ENCODE measurements around the gene FRK. TPM values are rescaled to one million over a fixed set of nuclear protein-coding genes. Genes with fewer than 3 reads are reported as not detected.
A peak's percentile ranks its signal among the peaks of the same experiment; 100 is the strongest.

Gene FRK
- total RNA-seq, 4 donors from 2014 or later = 13.3 to 25.4 (median 18.9) TPM

DNA sequence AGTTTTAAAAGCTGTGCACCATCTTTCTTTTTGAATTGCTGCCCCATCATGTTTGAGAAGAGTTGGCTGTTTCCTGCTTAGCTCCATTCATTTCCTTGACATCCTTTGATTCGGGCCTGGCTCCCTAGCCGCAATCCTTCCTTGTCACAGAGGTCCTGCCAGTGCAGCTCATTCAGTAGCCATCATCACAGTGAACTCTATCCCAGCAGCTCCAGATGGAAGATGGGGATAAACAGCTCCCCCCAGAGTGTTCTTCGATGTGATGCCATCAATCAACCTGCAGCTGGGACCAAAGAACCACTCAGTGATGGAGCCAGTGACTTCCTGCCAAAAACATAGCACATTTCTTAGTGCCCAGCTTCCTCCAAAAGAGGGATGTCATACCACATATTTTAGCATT, 158.8 kb downstream of the FRK start:
- no peak overlapping the region for H3K4me3 ChIP-seq
- no peaks in the 10 kb centered on the region for H3K36me3 ChIP-seq
- intact Hi-C loops (cut with DNase I; ENCODE audit: low total_unique reads) = no loop called here
- no peak overlapping the region for H3K27ac ChIP-seq
- WGBS, 2 donors (ENCODE audit: low coverage in 1 of 2) = 61% methylated on average over 3 of the region's 3 CpGs; no CpG with 5 or more reads in 1 of the 2 donors
- in situ Hi-C loops (cut with MboI; ENCODE audit: low pct_ligation_motif_present in 1 of 4, low pct_unique_long_range_greater_than_20kb in 1 of 4, low sequenced_read_pairs in 3 of 4) = no loop called here
- no peaks in the 10 kb centered on the region for H3K27me3 ChIP-seq
- DNase-seq = no peak
- TF ChIP-seq POLR2AphosphoS5 (IDR thresholded peaks at IDR 0.05) = no peak
- no peak for TF ChIP-seq POLR2A (IDR thresholded peaks at IDR 0.05)
- TF ChIP-seq EP300 (IDR thresholded peaks at IDR 0.05; ENCODE audit: low read depth) = no peak
- TF ChIP-seq, protein P1, sequence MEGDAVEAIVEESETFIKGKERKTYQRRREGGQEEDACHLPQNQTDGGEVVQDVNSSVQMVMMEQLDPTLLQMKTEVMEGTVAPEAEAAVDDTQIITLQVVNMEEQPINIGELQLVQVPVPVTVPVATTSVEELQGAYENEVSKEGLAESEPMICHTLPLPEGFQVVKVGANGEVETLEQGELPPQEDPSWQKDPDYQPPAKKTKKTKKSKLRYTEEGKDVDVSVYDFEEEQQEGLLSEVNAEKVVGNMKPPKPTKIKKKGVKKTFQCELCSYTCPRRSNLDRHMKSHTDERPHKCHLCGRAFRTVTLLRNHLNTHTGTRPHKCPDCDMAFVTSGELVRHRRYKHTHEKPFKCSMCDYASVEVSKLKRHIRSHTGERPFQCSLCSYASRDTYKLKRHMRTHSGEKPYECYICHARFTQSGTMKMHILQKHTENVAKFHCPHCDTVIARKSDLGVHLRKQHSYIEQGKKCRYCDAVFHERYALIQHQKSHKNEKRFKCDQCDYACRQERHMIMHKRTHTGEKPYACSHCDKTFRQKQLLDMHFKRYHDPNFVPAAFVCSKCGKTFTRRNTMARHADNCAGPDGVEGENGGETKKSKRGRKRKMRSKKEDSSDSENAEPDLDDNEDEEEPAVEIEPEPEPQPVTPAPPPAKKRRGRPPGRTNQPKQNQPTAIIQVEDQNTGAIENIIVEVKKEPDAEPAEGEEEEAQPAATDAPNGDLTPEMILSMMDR (IDR thresholded peaks at IDR 0.05) = no peak
- H3K4me1 ChIP-seq = no peaks in the 10 kb centered on the region
- no peaks in the 10 kb centered on the region for H3K9me3 ChIP-seq

DNA sequence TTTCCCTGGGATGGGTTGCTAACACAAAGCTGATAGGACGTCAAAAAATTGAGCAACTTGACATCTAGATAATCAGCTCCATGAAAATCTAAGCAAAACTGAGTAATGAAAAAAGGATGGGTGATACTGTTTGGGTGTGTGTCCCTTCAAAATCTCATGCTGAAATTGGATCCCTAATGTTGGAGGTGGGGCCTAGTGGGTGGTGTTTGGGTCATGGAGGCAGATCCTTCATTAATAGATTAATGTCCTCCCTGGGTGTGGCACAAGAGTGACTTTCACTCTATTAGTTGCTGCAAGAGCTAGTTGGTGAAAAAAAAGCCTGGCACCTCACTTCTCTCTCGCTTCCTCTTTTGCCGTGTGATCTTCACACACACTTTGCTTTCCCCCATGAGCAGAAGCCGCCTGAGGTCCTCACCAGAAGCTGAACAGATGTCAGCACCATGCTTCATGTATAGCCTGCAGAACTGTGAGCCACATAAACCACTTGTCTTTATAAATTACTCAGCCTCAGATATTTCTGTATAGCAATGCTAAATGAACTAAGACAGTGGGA, 160.9 kb downstream of the FRK start:
- H3K27ac ChIP-seq = no peak overlapping the region
- TF ChIP-seq POLR2A (IDR thresholded peaks at IDR 0.05) = no peak
- TF ChIP-seq, protein P1 (IDR thresholded peaks at IDR 0.05) = no peak
- no peak for TF ChIP-seq EP300 (IDR thresholded peaks at IDR 0.05; ENCODE audit: low read depth)
- no peak for TF ChIP-seq POLR2AphosphoS5 (IDR thresholded peaks at IDR 0.05)
- no peaks in the 10 kb centered on the region for H3K4me1 ChIP-seq
- no peaks in the 10 kb centered on the region for H3K9me3 ChIP-seq
- in situ Hi-C loops (cut with MboI; ENCODE audit: low pct_ligation_motif_present in 1 of 4, low pct_unique_long_range_greater_than_20kb in 1 of 4, low sequenced_read_pairs in 3 of 4) = loop anchor here in 2 of 4 donors (25.0 kb wide), 1 partner anchor 1163 kb away; no protein-coding TSS in a partner anchor
- no peak overlapping the region for H3K4me3 ChIP-seq
- DNase-seq = no peak
- intact Hi-C loops (cut with DNase I; ENCODE audit: low total_unique reads) = no loop called here
- no peaks in the 10 kb centered on the region for H3K27me3 ChIP-seq
- 73 to 83% methylated on average over 2 to 4 of the region's 4 CpGs for WGBS, 2 donors (ENCODE audit: low coverage in 1 of 2)
- H3K36me3 ChIP-seq = no peaks in the 10 kb centered on the region

DNA sequence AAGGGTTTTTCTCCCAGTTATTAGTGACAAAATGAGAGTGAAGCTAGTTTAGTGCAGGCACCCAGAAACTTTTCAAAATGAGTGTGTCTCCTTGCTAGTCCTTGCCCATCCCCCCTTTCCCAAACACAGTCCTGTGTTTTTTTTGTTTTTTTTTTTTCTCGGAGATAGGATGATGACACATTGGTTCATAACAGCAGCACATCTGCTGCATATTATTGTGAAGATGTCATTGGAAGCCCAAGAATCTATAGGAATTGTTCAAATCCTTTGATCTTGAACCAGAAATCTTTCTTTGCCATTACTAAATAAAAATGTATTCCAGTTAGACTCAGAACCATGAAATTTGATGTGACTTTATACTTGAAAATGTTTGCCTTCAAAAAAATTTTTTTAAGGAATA, 162.4 kb downstream of the FRK start:
- in situ Hi-C loops (cut with MboI; ENCODE audit: low pct_ligation_motif_present in 1 of 4, low pct_unique_long_range_greater_than_20kb in 1 of 4, low sequenced_read_pairs in 3 of 4) (loop anchor here in 2 of 4 donors (25.0 kb wide), 1 partner anchor 1161 kb away; no protein-coding TSS in a partner anchor), intact Hi-C loops (cut with DNase I; ENCODE audit: low total_unique reads) (no loop called here)
- no peaks in the 10 kb centered on the region for H3K27me3 ChIP-seq
- no peak for DNase-seq
- no peaks in the 10 kb centered on the region for H3K36me3 ChIP-seq
- WGBS, 2 donors (ENCODE audit: low coverage in 1 of 2) = 20% methylated on average over 1 of the region's 1 CpG; no CpG with 5 or more reads in 1 of the 2 donors
- no peaks in the 10 kb centered on the region for H3K4me1 ChIP-seq
- no peaks in the 10 kb centered on the region for H3K9me3 ChIP-seq
- H3K27ac ChIP-seq = no peak overlapping the region
- H3K4me3 ChIP-seq = no peak overlapping the region
- TF ChIP-seq, protein P1 (IDR thresholded peaks at IDR 0.05) = no peak
- no peak for TF ChIP-seq EP300 (IDR thresholded peaks at IDR 0.05; ENCODE audit: low read depth)
- TF ChIP-seq POLR2A (IDR thresholded peaks at IDR 0.05) = no peak
- TF ChIP-seq POLR2AphosphoS5 (IDR thresholded peaks at IDR 0.05) = no peak

DNA sequence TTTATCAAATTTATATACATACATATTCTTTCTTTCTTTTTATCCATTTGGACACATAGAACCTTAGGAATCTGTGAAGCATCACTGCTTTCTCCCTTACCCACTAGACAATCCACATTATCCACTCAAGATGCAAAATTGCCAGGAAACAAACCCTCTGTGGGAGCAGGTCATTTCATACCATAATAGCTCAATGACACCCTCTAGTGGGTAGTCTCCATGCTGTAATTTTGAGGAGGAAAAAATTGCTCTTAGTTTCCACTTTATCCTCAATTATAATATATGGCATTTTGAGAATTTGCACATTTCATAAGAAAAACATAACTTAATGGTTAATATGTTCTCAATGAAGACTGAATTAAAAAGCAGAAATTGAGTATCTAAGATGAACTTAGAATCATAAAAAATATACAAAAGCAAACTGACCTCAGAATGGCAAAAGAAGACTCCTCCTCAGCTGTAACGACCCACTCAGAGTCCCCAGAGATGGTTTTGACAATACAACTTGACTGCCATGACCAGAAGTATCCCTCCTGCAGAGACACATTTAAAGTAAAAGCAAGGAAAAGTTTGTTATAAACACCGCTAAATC, 164.1 kb downstream of the FRK start:
- no peaks in the 10 kb centered on the region for H3K9me3 ChIP-seq
- intact Hi-C loops (cut with DNase I; ENCODE audit: low total_unique reads) (no loop called here), in situ Hi-C loops (cut with MboI; ENCODE audit: low pct_ligation_motif_present in 1 of 4, low pct_unique_long_range_greater_than_20kb in 1 of 4, low sequenced_read_pairs in 3 of 4) (loop anchor here in 2 of 4 donors (25.0 kb wide), 1 partner anchor 1159 kb away; no protein-coding TSS in a partner anchor)
- H3K27me3 ChIP-seq = no peaks in the 10 kb centered on the region
- H3K36me3 ChIP-seq = no peaks in the 10 kb centered on the region
- no peak for DNase-seq
- H3K4me1 ChIP-seq = no peaks in the 10 kb centered on the region
- WGBS, 2 donors (ENCODE audit: low coverage in 1 of 2) = 63 to 100% methylated on average over 1 to 2 of the region's 2 CpGs
- H3K27ac ChIP-seq = no peak overlapping the region
- TF ChIP-seq POLR2AphosphoS5 (IDR thresholded peaks at IDR 0.05) = no peak
- TF ChIP-seq EP300 (IDR thresholded peaks at IDR 0.05; ENCODE audit: low read depth) = no peak
- no peak for TF ChIP-seq POLR2A (IDR thresholded peaks at IDR 0.05)
- TF ChIP-seq, protein P1 (IDR thresholded peaks at IDR 0.05) = peak in 4 of 5 experiments; percentile 39 to 61 (median 52)
- no peak overlapping the region for H3K4me3 ChIP-seq
